GM23338 (cell line): ENCODE data around the gene EVL. TPM values are rescaled to one million over a fixed set of nuclear protein-coding genes. Genes with fewer than 3 reads are reported as not detected.

Experiments used
- ATAC-seq: fragments of 200-7000 bp; cut with Tn5 transposase; 3 replicates; pipeline ENCODE4 v1.9.1; 2020
- DNase-seq: peaks from one replicate; pipeline ENCODE4 v3.0.0-alpha.2; 2015; ENCODE audit warnings: low spot score
- H2AFZ ChIP-seq: fragments of 200-600 bp; sonication (generic); 2 replicates; pipeline ENCODE4 v1.8.0; 2016; ENCODE audit warnings: antibody characterized with exemption, mild to moderate bottlenecking, moderate library complexity
- H3F3A ChIP-seq: fragments of 200-600 bp; sonication (generic); replicated peaks from 2 replicates; pipeline ENCODE4 v1.8.0; 2017; ENCODE audit warnings: antibody characterized with exemption, mixed run types, low read depth
- H3K27ac ChIP-seq: fragments of 200-600 bp; sonication (generic); 2 replicates; pipeline ENCODE4 v1.6.1; 2016; ENCODE audit warnings: low read depth
- H3K27me3 ChIP-seq: fragments of 200-600 bp; sonication (generic); 2 replicates; pipeline ENCODE4 v1.8.0; 2016; ENCODE audit warnings: mild to moderate bottlenecking, mixed run types, moderate library complexity; ENCODE audit not compliant: insufficient read depth
- H3K36me3 ChIP-seq: fragments of 200-600 bp; sonication (generic); 2 replicates; pipeline ENCODE4 v1.8.0; 2016; ENCODE audit warnings: mild to moderate bottlenecking; ENCODE audit not compliant: insufficient read depth
- H3K4me1 ChIP-seq: fragments of 200-600 bp; sonication (generic); 2 replicates; pipeline ENCODE4 v1.8.0; 2016; ENCODE audit warnings: mild to moderate bottlenecking, moderate library complexity; ENCODE audit not compliant: insufficient read depth
- H3K4me2 ChIP-seq: fragments of 200-600 bp; sonication (generic); 2 replicates; pipeline ENCODE4 v1.7.1; 2017; ENCODE audit warnings: mixed run types
- H3K4me3 ChIP-seq: fragments of 200-600 bp; sonication (generic); 2 replicates; pipeline ENCODE4 v1.6.1; 2016; ENCODE audit warnings: mixed run types
- H3K79me2 ChIP-seq: fragments of 200-600 bp; sonication (generic); replicated peaks from 2 replicates; pipeline ENCODE4 v1.8.0; 2017; ENCODE audit warnings: mild to moderate bottlenecking; ENCODE audit not compliant: insufficient read depth
- H3K9me2 ChIP-seq: fragments of 200-600 bp; sonication (generic); 2 replicates; pipeline ENCODE4 v1.8.0; 2017; ENCODE audit not compliant: insufficient read depth
- H4K20me1 ChIP-seq: fragments of 200-600 bp; sonication (generic); replicated peaks from 2 replicates; pipeline ENCODE4 v1.8.0; 2017; ENCODE audit warnings: mild to moderate bottlenecking; ENCODE audit not compliant: insufficient read depth
- H3K27ac Mint-ChIP-seq: 2 replicates; pipeline ENCODE4 v1.8.0; 2020; ENCODE audit warnings: inconsistent platforms, mild to moderate bottlenecking, moderate library complexity, mixed read lengths
- H3K27me3 Mint-ChIP-seq: 3 replicates; pipeline ENCODE4 v1.8.0; 2022; ENCODE audit warnings: low read depth, mild to moderate bottlenecking, moderate library complexity, mixed read lengths, inconsistent platforms; ENCODE audit not compliant: insufficient read depth, poor library complexity
- H3K36me3 Mint-ChIP-seq: 3 replicates; pipeline ENCODE4 v1.8.0; 2021; ENCODE audit warnings: low read depth, mild to moderate bottlenecking, inconsistent platforms, moderate library complexity, mixed read lengths
- H3K4me1 Mint-ChIP-seq: 3 replicates; pipeline ENCODE4 v1.8.0; 2020; ENCODE audit warnings: mild to moderate bottlenecking, inconsistent platforms, mixed read lengths
- H3K4me3 Mint-ChIP-seq: 3 replicates; pipeline ENCODE4 v1.8.0; 2021; ENCODE audit warnings: moderate library complexity, mild to moderate bottlenecking, inconsistent platforms, mixed read lengths
- H3K9me3 Mint-ChIP-seq: 3 replicates; pipeline ENCODE4 v1.8.0; 2020; ENCODE audit warnings: moderate library complexity, mild to moderate bottlenecking, inconsistent platforms, mixed read lengths
- EZH2phosphoT487 ChIP-seq: fragments of 200-600 bp; sonication (generic); IDR thresholded peaks from one replicate; pipeline ENCODE4 v1.8.1; 2018; ENCODE audit warnings: antibody characterized with exemption; ENCODE audit not compliant: unreplicated experiment
- JUNB ChIP-seq: IDR thresholded peaks from one replicate; pipeline ENCODE4 v1.6.1; 2016; ENCODE audit warnings: antibody characterized with exemption; ENCODE audit not compliant: unreplicated experiment
- NANOG ChIP-seq: IDR thresholded peaks from 2 replicates; pipeline ENCODE4 v1.6.1; 2016; ENCODE audit warnings: antibody characterized with exemption, borderline replicate concordance
- POLR2AphosphoS5 ChIP-seq: IDR thresholded peaks from 2 replicates; pipeline ENCODE4 v1.6.1; 2016; ENCODE audit warnings: antibody characterized with exemption, low read depth
- STAT1 ChIP-seq: IDR thresholded peaks from one replicate; pipeline ENCODE4 v1.6.1; 2016; ENCODE audit warnings: antibody characterized with exemption; ENCODE audit not compliant: unreplicated experiment
- ZNF114 ChIP-seq: fragments of 250-450 bp; sonication (Bioruptor Pico); IDR thresholded peaks from 2 replicates; pipeline ENCODE4 v1.5.0; 2020; ENCODE audit warnings: mild to moderate bottlenecking, moderate library complexity
- ZNF331 ChIP-seq: fragments of 250-450 bp; sonication (Bioruptor Pico); IDR thresholded peaks from 2 replicates; pipeline ENCODE4 v1.5.0; 2020; ENCODE audit warnings: low read depth, mild to moderate bottlenecking, moderate library complexity
- polyA plus RNA-seq: library from polyadenylated mRNA; unstranded; fragments of >200 nt; fragmentation: Nextera tagmentation; extraction: Ambion mirVana; gene quantifications from 2 replicates; pipeline ENCODE4 v1.2.1, GENCODE V29; 2016
- total RNA-seq: library from RNA; depleted of rRNA; stranded (reverse); fragments of >200 nt; shearing (Covaris generic); gene quantifications from 2 replicates; pipeline ENCODE4 v1.2.3, GENCODE V29; 2014
- TF ChIP-seq, protein P1 (sequence below): IDR thresholded peaks from one replicate; pipeline ENCODE4 v1.6.1; 2018; ENCODE audit warnings: antibody characterized with exemption; ENCODE audit not compliant: unreplicated experiment
- TF ChIP-seq, protein P2 (sequence below): IDR thresholded peaks from 2 replicates; pipeline ENCODE4 v1.6.1; 2016; ENCODE audit warnings: antibody characterized with exemption
- TF ChIP-seq, protein P3 (sequence below), 2 experiments: fragments of 200-600 bp in 1 of 2; sonication (generic) in 1 of 2; conservative IDR thresholded peaks; 2 replicates each; pipeline versions ENCODE4 v1.5.1 to v1.6.1; 2016 to 2017; ENCODE audit warnings: antibody characterized with exemption in 2 of 2, low read depth in 2 of 2, mild to moderate bottlenecking in 2 of 2, moderate library complexity in 1 of 2
- TF ChIP-seq, protein P4 (sequence below): fragments of 250-450 bp; sonication (Bioruptor Pico); IDR thresholded peaks from 2 replicates; pipeline ENCODE4 v1.5.0; 2020; ENCODE audit warnings: mild to moderate bottlenecking, moderate library complexity

The EVL gene
- total and polyA plus RNA-seq, 2 experiments from 2014 or later = 28.2 to 50.5 TPM

DNA sequence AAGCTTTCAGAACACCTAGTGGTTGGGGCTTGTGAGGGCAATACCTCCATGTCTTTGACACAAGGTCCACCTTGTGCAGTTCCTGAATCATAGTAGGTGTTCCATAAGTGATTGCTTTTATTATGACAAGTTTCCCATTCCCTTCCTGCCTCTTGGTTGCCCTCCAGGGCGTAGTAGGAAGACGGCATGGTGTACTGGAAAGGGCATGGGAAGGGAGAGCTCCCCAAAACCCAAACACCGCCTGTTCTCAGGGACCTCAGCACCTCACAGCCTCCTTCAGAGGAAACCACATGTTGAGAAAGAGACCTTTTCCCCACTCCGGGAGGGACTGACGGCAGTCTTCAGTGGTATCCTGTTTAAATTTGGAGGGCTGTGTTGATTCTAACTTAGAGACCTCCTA is 21.1 kb downstream of the EVL start:
- Histone ChIP-seq H3K4me3 (no peak overlapping the region), H4K20me1 (no peaks in the 10 kb centered on the region; the same call in 1 of the 2 replicates), H3K4me1 (no peaks in the 10 kb centered on the region), H3F3A (no peaks in the 10 kb centered on the region), H3K4me2 (no peak overlapping the region), H3K36me3 (no peaks in the 10 kb centered on the region; the same call in 1 of the 2 replicates), H2AFZ (no peak overlapping the region), H3K27ac (no peak overlapping the region), H3K27me3 (no peaks in the 10 kb centered on the region), H3K79me2 (no peaks in the 10 kb centered on the region), H3K9me2 (no peaks in the 10 kb centered on the region)
- 0 out of 3 replicates have a peak, but pooled peaks cover 4% of the 10 kb centered on the region for H3K36me3 Mint-ChIP-seq
- ATAC-seq = no peak
- H3K9me3 Mint-ChIP-seq = no peaks in the 10 kb centered on the region; the same call in 2 of the 3 replicates
- DNase-seq = no peak
- H3K27me3 Mint-ChIP-seq = peaks cover 7% of the 10 kb centered on the region
- TF ChIP-seq, protein P1, sequence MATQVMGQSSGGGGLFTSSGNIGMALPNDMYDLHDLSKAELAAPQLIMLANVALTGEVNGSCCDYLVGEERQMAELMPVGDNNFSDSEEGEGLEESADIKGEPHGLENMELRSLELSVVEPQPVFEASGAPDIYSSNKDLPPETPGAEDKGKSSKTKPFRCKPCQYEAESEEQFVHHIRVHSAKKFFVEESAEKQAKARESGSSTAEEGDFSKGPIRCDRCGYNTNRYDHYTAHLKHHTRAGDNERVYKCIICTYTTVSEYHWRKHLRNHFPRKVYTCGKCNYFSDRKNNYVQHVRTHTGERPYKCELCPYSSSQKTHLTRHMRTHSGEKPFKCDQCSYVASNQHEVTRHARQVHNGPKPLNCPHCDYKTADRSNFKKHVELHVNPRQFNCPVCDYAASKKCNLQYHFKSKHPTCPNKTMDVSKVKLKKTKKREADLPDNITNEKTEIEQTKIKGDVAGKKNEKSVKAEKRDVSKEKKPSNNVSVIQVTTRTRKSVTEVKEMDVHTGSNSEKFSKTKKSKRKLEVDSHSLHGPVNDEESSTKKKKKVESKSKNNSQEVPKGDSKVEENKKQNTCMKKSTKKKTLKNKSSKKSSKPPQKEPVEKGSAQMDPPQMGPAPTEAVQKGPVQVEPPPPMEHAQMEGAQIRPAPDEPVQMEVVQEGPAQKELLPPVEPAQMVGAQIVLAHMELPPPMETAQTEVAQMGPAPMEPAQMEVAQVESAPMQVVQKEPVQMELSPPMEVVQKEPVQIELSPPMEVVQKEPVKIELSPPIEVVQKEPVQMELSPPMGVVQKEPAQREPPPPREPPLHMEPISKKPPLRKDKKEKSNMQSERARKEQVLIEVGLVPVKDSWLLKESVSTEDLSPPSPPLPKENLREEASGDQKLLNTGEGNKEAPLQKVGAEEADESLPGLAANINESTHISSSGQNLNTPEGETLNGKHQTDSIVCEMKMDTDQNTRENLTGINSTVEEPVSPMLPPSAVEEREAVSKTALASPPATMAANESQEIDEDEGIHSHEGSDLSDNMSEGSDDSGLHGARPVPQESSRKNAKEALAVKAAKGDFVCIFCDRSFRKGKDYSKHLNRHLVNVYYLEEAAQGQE = no peak
- TF ChIP-seq, protein P2, sequence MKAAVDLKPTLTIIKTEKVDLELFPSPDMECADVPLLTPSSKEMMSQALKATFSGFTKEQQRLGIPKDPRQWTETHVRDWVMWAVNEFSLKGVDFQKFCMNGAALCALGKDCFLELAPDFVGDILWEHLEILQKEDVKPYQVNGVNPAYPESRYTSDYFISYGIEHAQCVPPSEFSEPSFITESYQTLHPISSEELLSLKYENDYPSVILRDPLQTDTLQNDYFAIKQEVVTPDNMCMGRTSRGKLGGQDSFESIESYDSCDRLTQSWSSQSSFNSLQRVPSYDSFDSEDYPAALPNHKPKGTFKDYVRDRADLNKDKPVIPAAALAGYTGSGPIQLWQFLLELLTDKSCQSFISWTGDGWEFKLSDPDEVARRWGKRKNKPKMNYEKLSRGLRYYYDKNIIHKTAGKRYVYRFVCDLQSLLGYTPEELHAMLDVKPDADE = no peak
- TF ChIP-seq, protein P3, sequence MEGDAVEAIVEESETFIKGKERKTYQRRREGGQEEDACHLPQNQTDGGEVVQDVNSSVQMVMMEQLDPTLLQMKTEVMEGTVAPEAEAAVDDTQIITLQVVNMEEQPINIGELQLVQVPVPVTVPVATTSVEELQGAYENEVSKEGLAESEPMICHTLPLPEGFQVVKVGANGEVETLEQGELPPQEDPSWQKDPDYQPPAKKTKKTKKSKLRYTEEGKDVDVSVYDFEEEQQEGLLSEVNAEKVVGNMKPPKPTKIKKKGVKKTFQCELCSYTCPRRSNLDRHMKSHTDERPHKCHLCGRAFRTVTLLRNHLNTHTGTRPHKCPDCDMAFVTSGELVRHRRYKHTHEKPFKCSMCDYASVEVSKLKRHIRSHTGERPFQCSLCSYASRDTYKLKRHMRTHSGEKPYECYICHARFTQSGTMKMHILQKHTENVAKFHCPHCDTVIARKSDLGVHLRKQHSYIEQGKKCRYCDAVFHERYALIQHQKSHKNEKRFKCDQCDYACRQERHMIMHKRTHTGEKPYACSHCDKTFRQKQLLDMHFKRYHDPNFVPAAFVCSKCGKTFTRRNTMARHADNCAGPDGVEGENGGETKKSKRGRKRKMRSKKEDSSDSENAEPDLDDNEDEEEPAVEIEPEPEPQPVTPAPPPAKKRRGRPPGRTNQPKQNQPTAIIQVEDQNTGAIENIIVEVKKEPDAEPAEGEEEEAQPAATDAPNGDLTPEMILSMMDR (conservative IDR thresholded peaks at IDR 0.05; ENCODE audit: low read depth in 2 of 2) = no peak
- TF ChIP-seq ZNF114 (CRISPR knock-in tag) (no peak), ZNF331 (CRISPR knock-in tag) (no peak), EZH2phosphoT487 (no peak), NANOG (no peak), JUNB (no peak), POLR2AphosphoS5 (no peak), STAT1 (no peak)
- TF ChIP-seq, protein P4, sequence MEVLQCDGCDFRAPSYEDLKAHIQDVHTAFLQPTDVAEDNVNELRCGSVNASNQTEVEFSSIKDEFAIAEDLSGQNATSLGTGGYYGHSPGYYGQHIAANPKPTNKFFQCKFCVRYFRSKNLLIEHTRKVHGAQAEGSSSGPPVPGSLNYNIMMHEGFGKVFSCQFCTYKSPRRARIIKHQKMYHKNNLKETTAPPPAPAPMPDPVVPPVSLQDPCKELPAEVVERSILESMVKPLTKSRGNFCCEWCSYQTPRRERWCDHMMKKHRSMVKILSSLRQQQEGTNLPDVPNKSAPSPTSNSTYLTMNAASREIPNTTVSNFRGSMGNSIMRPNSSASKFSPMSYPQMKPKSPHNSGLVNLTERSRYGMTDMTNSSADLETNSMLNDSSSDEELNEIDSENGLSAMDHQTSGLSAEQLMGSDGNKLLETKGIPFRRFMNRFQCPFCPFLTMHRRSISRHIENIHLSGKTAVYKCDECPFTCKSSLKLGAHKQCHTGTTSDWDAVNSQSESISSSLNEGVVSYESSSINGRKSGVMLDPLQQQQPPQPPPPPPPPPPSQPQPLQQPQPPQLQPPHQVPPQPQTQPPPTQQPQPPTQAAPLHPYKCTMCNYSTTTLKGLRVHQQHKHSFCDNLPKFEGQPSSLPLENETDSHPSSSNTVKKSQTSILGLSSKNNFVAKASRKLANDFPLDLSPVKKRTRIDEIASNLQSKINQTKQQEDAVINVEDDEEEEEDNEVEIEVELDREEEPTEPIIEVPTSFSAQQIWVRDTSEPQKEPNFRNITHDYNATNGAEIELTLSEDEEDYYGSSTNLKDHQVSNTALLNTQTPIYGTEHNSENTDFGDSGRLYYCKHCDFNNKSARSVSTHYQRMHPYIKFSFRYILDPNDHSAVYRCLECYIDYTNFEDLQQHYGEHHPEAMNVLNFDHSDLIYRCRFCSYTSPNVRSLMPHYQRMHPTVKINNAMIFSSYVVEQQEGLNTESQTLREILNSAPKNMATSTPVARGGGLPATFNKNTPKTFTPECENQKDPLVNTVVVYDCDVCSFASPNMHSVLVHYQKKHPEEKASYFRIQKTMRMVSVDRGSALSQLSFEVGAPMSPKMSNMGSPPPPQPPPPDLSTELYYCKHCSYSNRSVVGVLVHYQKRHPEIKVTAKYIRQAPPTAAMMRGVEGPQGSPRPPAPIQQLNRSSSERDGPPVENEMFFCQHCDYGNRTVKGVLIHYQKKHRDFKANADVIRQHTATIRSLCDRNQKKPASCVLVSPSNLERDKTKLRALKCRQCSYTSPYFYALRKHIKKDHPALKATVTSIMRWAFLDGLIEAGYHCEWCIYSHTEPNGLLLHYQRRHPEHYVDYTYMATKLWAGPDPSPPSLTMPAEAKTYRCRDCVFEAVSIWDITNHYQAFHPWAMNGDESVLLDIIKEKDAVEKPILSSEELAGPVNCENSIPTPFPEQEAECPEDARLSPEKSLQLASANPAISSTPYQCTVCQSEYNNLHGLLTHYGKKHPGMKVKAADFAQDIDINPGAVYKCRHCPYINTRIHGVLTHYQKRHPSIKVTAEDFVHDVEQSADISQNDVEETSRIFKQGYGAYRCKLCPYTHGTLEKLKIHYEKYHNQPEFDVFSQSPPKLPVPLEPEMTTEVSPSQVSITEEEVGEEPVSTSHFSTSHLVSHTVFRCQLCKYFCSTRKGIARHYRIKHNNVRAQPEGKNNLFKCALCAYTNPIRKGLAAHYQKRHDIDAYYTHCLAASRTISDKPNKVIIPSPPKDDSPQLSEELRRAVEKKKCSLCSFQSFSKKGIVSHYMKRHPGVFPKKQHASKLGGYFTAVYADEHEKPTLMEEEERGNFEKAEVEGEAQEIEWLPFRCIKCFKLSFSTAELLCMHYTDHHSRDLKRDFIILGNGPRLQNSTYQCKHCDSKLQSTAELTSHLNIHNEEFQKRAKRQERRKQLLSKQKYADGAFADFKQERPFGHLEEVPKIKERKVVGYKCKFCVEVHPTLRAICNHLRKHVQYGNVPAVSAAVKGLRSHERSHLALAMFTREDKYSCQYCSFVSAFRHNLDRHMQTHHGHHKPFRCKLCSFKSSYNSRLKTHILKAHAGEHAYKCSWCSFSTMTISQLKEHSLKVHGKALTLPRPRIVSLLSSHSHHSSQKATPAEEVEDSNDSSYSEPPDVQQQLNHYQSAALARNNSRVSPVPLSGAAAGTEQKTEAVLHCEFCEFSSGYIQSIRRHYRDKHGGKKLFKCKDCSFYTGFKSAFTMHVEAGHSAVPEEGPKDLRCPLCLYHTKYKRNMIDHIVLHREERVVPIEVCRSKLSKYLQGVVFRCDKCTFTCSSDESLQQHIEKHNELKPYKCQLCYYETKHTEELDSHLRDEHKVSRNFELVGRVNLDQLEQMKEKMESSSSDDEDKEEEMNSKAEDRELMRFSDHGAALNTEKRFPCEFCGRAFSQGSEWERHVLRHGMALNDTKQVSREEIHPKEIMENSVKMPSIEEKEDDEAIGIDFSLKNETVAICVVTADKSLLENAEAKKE (CRISPR knock-in tag) = no peak
- 0 out of 3 replicates have a peak, but pooled peaks cover 5% of the 10 kb centered on the region for H3K4me1 Mint-ChIP-seq
- H3K27ac Mint-ChIP-seq = no peak overlapping the region
- no peak overlapping the region for H3K4me3 Mint-ChIP-seq
